ENCODE results near the gene ZBED6.
"Not testable (repeated sequence)": the region's sequence is repeated elsewhere in the genome, so short reads cannot be mapped to it uniquely, and the experiment has no call there.

The ZBED6 gene

GRCh38 chr1:203791498-203791897 lies 3.9 kb upstream of the ZBED6 start:
- TF ChIP-seq CTCF (IDR thresholded peaks at IDR 0.05), result no peak
- DNase-seq (ENCODE audit: low spot score), result no peak
- Histone ChIP-seq H3K4me3 (no peak overlapping the region), H3K27ac (no peak overlapping the region)

GRCh38 chr1:203792486-203792885 lies 2.9 kb upstream of the ZBED6 start:
- Histone ChIP-seq H3K4me3 (no peak overlapping the region), H3K27ac (no peak overlapping the region)
- TF ChIP-seq CTCF (IDR thresholded peaks at IDR 0.05), result no peak
- no peak for DNase-seq (ENCODE audit: low spot score)

DNA sequence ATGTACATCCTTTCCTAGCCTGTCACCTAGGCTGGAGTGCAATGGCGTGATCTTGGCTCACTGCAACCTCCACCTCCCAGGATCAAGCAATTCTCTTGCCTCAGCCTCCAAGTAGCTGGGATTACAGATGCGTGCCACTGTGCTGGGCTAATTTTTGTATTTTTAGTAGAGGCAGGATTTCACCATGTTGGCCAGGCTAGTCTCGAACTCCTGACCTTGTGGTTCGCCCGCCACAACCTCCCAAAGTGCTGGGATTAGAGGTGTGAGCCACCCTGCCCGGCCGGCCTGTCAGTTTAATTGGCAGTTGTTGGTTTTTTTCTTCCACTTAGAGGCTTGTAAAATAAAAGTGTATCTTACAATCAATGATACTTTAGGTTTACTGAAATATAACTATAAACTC lies 1.9 kb upstream of the ZBED6 start:
- not testable (repeated sequence) for H3K4me3 ChIP-seq, H3K27ac ChIP-seq

DNA sequence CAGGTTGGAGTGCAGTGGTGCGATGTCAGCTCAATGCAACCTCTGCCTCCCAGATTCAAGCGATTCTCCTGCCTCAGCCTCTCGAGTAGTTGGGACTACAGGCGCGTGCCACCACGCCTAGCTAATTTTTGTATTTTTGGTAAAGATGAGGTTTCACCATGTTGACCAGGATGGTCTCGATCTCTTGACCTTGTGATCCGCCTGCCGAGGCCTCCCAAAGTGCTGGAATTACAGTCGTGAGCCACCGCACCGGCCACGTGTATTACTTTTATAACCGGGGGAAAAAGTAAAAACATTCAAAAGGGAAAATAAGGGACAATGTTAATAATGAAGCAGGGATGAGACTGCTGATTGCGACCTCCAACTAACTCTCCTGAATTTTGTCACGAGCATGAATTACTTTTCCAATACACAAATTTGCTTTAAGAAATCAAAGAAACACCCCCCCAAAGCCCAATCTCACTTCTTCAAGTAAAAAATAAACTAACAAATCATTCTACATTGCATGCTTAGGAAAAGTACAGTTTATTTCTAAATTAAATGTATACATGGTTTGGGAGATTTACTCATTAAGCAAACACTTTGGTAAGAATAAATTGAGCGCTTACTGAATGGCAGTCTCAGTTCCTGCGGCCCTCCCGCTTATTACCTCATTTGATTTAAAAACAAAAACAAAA lies 521 bp upstream of the ZBED6 start:
- Histone ChIP-seq H3K27ac (peak overlapping the region; percentile 94 to 98), H3K4me3 (peak overlapping the region; percentile 92)
- no peak for DNase-seq (ENCODE audit: low spot score)
- TF ChIP-seq CTCF (IDR thresholded peaks at IDR 0.05), result no peak

More for the DNA sequence above, 1.9 kb upstream of the ZBED6 start:
- not testable (repeated sequence) for DNase-seq (ENCODE audit: low spot score)

DNA sequence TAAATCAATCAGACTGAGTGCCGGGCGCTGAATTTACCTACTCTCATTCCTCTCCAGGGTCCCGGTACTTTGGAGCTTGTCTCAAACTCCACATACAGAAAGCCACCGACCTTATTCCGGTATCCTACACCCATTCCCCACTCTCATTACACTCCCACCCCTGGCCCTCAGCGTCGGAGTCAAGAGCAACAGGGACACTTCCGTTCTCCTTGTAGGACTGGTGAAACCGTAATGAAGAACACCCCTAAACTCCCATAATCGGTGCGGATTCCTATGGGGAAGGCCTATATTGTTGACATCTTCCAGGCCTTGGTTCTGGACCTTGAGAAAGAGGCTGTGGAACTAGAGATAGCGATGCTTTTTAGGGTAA lies 798 bp downstream of the ZBED6 start:
- no peak for DNase-seq (ENCODE audit: low spot score)
- H3K27ac ChIP-seq, result peak overlapping the region; percentile 94 to 98
- no peak for TF ChIP-seq CTCF (IDR thresholded peaks at IDR 0.05)
- H3K4me3 ChIP-seq, result peak overlapping the region; percentile 92

GRCh38 chr1:203797216-203797615 lies 1.8 kb downstream of the ZBED6 start:
- Histone ChIP-seq H3K4me3 (peak overlapping the region; percentile 92), H3K27ac (no peak overlapping the region)
- TF ChIP-seq CTCF (IDR thresholded peaks at IDR 0.05), result no peak
- no peak for DNase-seq (ENCODE audit: low spot score)

- H3K27ac ChIP-seq, result no peak overlapping the region
- peak overlapping the region; percentile 15 for H3K4me3 ChIP-seq
- DNase-seq (ENCODE audit: low spot score), result no peak
- no peak for TF ChIP-seq CTCF (IDR thresholded peaks at IDR 0.05)
Observed at GRCh38 chr1:203797948-203798655, 2.7 kb downstream of the ZBED6 start.

Data from coronary artery (tissue), 2 donors.